Gastrocnemius medialis (tissue), 4 donors: Measurements from ENCODE around the gene IMPACT.

Experiments
- CTCF ChIP-seq, 5 experiments: fragments of 450-650 bp in 3 of 5; fragments of 200-600 bp in 2 of 5; sonication (generic) in 2 of 5; IDR thresholded peaks in 4 of 5; conservative IDR thresholded peaks in 1 of 5; 1 replicate in 4 of 5; 2 replicates in 1 of 5; pipeline ENCODE4 v1.5.1; 2016 to 2019; ENCODE audit warnings: antibody characterized with exemption in 5 of 5, mild to moderate bottlenecking in 3 of 5, moderate library complexity in 3 of 5
- POLR2A ChIP-seq, 2 donors: fragments of 450-650 bp; IDR thresholded peaks; one replicate each; pipeline ENCODE4 v1.6.1; 2017; ENCODE audit warnings: antibody characterized with exemption in 2 of 2, mild to moderate bottlenecking in 2 of 2, moderate library complexity in 2 of 2

- TF ChIP-seq POLR2A (IDR thresholded peaks at IDR 0.05), result no peak
- TF ChIP-seq CTCF (IDR thresholded peaks at IDR 0.05 in 4 of 5, conservative IDR thresholded peaks at IDR 0.05 in 1 of 5), result no peak
These were observed 76.4 kb downstream of the IMPACT start for GRCh38 chr18:24502667-24503523.
